Activated naive CD8-positive, alpha-beta T cell treated with anti-CD3 and anti-CD28 coated beads, Interleukin-2, amount 10 ng/mL, durations not matched to agents 7 days and 5 days (primary cell): ENCODE results near the gene UNC50. TPM values are rescaled to one million over a fixed set of nuclear protein-coding genes. Genes with fewer than 3 reads are reported as not detected.
"Not testable (repeated sequence)": the region's sequence is repeated elsewhere in the genome, so short reads cannot be mapped to it uniquely, and the experiment has no call there.

Experiments used
- ATAC-seq: fragments of 150-1000 bp; cut with Tn5 transposase; one replicate; pipeline ENCODE4 v1.10.0; 2021; ENCODE audit warnings: low read depth, moderate library complexity
- POLR2A ChIA-PET: fragments of 350-600 bp; sonication (Branson Sonifier 250); formaldehyde crosslinking; loops from one replicate; lab custom pipeline; 2021; ENCODE audit warnings: antibody characterized with exemption; lab: Charles Lee
- DNase-seq: peaks from one replicate; pipeline ENCODE4 v3.0.0; 2021
- H3K27ac Mint-ChIP-seq: one replicate; pipeline ENCODE4 v1.8.0; 2022; ENCODE audit warnings: mild to moderate bottlenecking, mixed read lengths
- H3K27me3 Mint-ChIP-seq: one replicate; pipeline ENCODE4 v1.8.0; 2022; ENCODE audit warnings: mild to moderate bottlenecking, moderate library complexity, mixed read lengths
- H3K36me3 Mint-ChIP-seq: one replicate; pipeline ENCODE4 v1.8.0; 2021; ENCODE audit warnings: mild to moderate bottlenecking, mixed read lengths
- H3K4me1 Mint-ChIP-seq: one replicate; pipeline ENCODE4 v1.8.0; 2021; ENCODE audit warnings: mixed read lengths
- H3K4me3 Mint-ChIP-seq: one replicate; pipeline ENCODE4 v1.8.0; 2022; ENCODE audit warnings: mild to moderate bottlenecking, moderate library complexity, mixed read lengths
- H3K9me3 Mint-ChIP-seq: one replicate; pipeline ENCODE4 v1.8.0; 2021; ENCODE audit warnings: mixed read lengths
- total RNA-seq, 2 experiments: library from RNA; stranded (reverse); gene quantifications; one replicate each; pipeline ENCODE4 v1.2.3, GENCODE V29; 2021

Gene UNC50
- total RNA-seq, 2 experiments from 2014 or later, result 31.3 to 34.9 TPM

DNA sequence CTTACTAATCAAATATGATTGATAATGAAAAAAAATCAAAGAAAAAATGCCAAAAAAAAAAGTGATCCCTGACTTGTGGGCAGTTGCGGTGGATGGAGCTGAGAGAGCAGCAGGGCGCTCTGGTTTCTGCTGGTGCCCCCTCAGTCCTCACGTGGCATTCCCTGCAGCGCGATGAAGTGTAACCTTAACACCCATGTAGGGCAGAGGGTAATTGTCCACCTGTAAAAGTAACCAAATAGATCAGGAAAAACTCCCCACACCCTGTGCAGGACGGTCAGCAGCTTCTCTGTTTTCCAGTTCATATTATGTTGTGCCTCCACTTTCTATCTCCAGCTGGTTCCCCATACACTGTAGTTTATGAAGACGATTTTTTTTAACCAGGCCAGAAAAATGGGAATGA, 25.1 kb upstream of the UNC50 start:
- H3K27ac Mint-ChIP-seq, result no peak overlapping the region
- DNase-seq (no peak), ATAC-seq (no peak)
- H3K9me3 Mint-ChIP-seq, result no peaks in the 10 kb centered on the region
- H3K27me3 Mint-ChIP-seq, result no peaks in the 10 kb centered on the region
- POLR2A ChIA-PET, result no interaction called here
- H3K4me1 Mint-ChIP-seq, result peaks cover 7% of the 10 kb centered on the region
- peaks cover 27% of the 10 kb centered on the region for H3K36me3 Mint-ChIP-seq
- H3K4me3 Mint-ChIP-seq, result no peak overlapping the region

DNA sequence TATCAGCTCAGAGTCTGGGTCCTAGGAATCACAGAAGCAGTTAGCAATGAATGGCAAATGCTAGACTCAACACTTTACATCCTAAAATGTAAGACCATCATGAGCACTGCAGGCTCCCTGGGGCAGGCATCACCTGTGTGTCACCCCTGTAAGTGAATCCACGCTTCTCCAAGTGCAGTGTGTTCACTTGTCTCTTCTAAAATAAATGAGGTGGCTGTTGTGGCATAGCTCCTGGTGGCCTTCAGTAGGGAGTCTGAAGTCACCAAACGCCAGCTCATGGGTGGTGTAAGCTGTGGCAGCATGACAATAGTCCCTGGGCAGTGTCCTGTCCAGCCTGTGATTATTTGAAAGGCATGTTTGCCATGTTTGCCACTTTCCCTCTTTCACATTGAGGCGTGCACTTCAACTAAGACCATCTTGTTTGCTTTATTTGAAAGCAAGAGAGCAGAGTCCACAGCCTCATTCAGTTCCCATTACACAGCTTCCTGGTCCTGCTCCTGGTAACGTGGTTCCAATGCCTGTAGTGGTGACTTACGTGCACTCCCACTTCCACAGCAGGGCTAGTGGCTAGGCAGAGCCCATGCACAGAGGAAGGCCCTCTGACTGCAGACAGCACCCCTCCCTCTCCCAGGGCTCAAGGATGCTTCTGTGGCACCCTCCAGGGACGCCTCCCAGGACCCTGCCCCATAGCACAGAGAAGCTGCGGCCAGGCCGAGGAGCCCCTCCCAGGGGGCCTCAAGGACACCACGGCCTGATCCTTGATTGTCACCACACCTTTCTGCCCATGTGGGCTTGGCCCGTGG, 24.4 kb upstream of the UNC50 start:
- H3K4me1 Mint-ChIP-seq, result peaks cover 10% of the 10 kb centered on the region
- POLR2A ChIA-PET, result no interaction called here
- peaks cover 27% of the 10 kb centered on the region for H3K36me3 Mint-ChIP-seq

GRCh38 chr2:98585386-98585785, 23.0 kb upstream of the UNC50 start:
- Mint-ChIP-seq H3K4me1 (peaks cover 11% of the 10 kb centered on the region), H3K9me3 (no peaks in the 10 kb centered on the region), H3K36me3 (peaks cover 29% of the 10 kb centered on the region), H3K27me3 (no peaks in the 10 kb centered on the region), H3K4me3 (no peak overlapping the region), H3K27ac (no peak overlapping the region)
- POLR2A ChIA-PET, result no interaction called here
- DNase-seq (no peak), ATAC-seq (no peak)

More for the DNA sequence above, 24.4 kb upstream of the UNC50 start:
- no peaks in the 10 kb centered on the region for H3K27me3 Mint-ChIP-seq
- no peak overlapping the region for H3K4me3 Mint-ChIP-seq
- no peak for DNase-seq
- no peak overlapping the region for H3K27ac Mint-ChIP-seq
- H3K9me3 Mint-ChIP-seq, result no peaks in the 10 kb centered on the region
- no peak for ATAC-seq

- Mint-ChIP-seq H3K27me3 (no peaks in the 10 kb centered on the region), H3K4me1 (peaks cover 13% of the 10 kb centered on the region), H3K9me3 (no peaks in the 10 kb centered on the region), H3K36me3 (peaks cover 35% of the 10 kb centered on the region), H3K4me3 (no peak overlapping the region), H3K27ac (no peak overlapping the region)
- ATAC-seq, result no peak
- POLR2A ChIA-PET, result no interaction called here
- DNase-seq, result no peak
Measured at GRCh38 chr2:98586551-98587140, 21.7 kb upstream of the UNC50 start.

- H3K4me1 Mint-ChIP-seq, result peaks cover 14% of the 10 kb centered on the region
- H3K36me3 Mint-ChIP-seq, result peaks cover 50% of the 10 kb centered on the region
- H3K27ac Mint-ChIP-seq, result peak overlapping the region; percentile 65
- ATAC-seq (no peak), DNase-seq (no peak)
- no peak overlapping the region for H3K4me3 Mint-ChIP-seq
- H3K27me3 Mint-ChIP-seq, result no peaks in the 10 kb centered on the region
- peaks cover 8% of the 10 kb centered on the region for H3K9me3 Mint-ChIP-seq
- POLR2A ChIA-PET, result no interaction called here
Measured at GRCh38 chr2:98588880-98589431, 19.4 kb upstream of the UNC50 start.

DNA sequence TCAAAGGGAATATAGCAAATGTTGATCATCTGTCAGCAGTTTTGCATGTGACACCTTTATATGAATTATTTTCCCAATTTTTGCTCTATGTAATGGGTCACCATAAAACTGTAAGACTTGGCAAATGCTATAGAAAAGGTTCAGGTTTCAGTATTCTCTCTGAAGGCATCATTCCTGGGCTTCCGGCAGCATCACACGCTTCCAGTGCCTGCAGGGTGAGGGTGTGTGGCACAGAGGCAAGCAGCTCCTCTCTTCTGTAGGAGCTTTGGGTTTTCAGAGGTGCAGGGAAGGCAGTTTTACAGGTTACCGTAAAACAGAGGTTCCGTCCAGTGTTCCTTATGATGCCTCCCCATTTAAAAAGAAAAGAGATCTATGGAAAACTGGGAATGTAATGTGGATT, 18.9 kb upstream of the UNC50 start:
- H3K27ac Mint-ChIP-seq, result no peak overlapping the region
- H3K4me3 Mint-ChIP-seq, result no peak overlapping the region
- H3K9me3 Mint-ChIP-seq, result peaks cover 8% of the 10 kb centered on the region
- H3K27me3 Mint-ChIP-seq, result no peaks in the 10 kb centered on the region
- H3K36me3 Mint-ChIP-seq, result peaks cover 54% of the 10 kb centered on the region
- POLR2A ChIA-PET, result no interaction called here
- peaks cover 14% of the 10 kb centered on the region for H3K4me1 Mint-ChIP-seq
- DNase-seq, result no peak
- no peak for ATAC-seq

- Mint-ChIP-seq H3K36me3 (peaks cover 60% of the 10 kb centered on the region), H3K27ac (no peak overlapping the region), H3K27me3 (no peaks in the 10 kb centered on the region), H3K4me1 (peaks cover 9% of the 10 kb centered on the region), H3K4me3 (no peak overlapping the region), H3K9me3 (peaks cover 9% of the 10 kb centered on the region)
- POLR2A ChIA-PET, result no interaction called here
- DNase-seq (no peak), ATAC-seq (no peak)
Measured at GRCh38 chr2:98592565-98592964, 15.8 kb upstream of the UNC50 start.

DNA sequence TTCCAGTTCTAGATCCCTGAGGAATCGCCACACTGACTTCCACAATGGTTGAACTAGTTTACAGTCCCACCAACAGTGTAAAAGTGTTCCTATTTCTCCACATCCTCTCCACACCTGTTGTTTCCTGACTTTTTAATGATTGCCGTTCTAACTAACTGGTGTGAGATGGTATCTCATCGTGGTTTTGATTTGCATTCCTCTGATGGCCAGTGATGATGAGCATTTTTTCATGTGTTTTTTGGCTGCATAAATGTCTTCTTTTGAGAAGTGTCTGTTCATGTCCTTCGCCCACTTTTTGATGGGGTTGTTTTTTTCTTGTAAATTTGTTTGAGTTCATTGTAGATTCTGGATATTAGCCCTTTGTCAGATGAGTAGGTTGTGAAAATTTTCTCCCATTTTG, 13.7 kb upstream of the UNC50 start:
- H3K27me3 Mint-ChIP-seq, H3K4me3 Mint-ChIP-seq, POLR2A ChIA-PET, DNase-seq, H3K4me1 Mint-ChIP-seq, H3K9me3 Mint-ChIP-seq, H3K27ac Mint-ChIP-seq, ATAC-seq: not testable (repeated sequence)
- peaks cover 60% of the 10 kb centered on the region for H3K36me3 Mint-ChIP-seq

DNA sequence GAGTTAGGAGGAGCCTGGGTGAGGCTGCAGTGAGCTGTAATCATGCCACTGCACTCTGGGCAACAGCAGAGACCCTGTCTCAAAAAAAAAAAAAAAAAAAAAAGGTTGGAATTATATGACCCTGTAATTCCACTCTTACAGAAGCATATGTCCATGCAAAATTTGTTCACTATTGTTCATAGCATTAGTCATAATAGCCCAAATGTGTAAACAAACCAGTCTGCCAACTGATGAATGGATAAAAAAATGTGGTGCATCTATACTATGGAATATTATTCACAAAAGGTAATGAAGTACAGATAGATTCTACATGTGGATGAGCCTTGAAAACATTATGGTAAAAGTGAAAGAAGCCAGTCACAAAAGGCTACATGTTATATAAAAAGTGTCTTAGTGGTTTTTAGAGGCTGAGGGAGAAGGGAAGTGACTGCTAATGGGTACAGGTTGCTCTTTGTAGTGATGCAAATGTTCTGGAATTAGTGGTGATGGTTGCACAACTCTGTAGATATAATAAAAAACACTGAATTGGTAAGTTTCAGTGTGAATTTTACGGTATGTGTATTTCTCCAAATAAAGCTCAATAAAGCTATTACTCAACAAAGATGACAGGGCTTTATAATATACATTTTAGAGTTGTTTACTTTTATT, 9.5 kb upstream of the UNC50 start:
- Mint-ChIP-seq H3K27me3 (no peaks in the 10 kb centered on the region), H3K4me3 (no peak overlapping the region), H3K27ac (peak overlapping the region; percentile 64), H3K9me3 (peaks cover 2% of the 10 kb centered on the region), H3K36me3 (peaks cover 30% of the 10 kb centered on the region), H3K4me1 (peaks cover 8% of the 10 kb centered on the region)
- ATAC-seq (no peak), DNase-seq (no peak)
- POLR2A ChIA-PET, result no interaction called here

GRCh38 chr2:98601532-98602132, 6.8 kb upstream of the UNC50 start:
- Mint-ChIP-seq H3K4me1 (peaks cover 22% of the 10 kb centered on the region), H3K27ac (no peak overlapping the region), H3K9me3 (no peaks in the 10 kb centered on the region), H3K27me3 (no peaks in the 10 kb centered on the region), H3K4me3 (no peak overlapping the region), H3K36me3 (peaks cover 21% of the 10 kb centered on the region)
- DNase-seq (no peak), ATAC-seq (peak; percentile 65)
- POLR2A ChIA-PET, result no interaction called here

DNA sequence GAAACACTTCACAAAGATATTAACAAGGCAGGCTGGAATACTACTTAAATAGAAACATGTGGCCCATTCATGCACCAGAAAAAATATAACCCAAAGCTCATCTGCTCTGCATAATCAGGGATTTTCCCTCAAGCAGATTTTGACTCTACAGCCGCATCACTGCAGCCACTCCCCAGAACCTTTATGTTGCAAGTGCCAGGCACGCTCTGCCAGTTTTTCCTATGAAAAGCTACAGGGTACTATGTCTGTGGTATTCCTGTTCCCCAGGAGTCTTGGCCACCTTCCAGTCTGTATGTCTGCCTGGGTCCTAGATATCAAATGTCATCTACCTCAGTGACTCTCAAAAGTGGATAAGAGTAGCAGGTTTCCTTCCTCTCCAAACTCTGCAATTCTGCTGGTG, 3.8 kb upstream of the UNC50 start:
- no peak for ATAC-seq
- Mint-ChIP-seq H3K27ac (no peak overlapping the region), H3K4me1 (peaks cover 26% of the 10 kb centered on the region), H3K27me3 (no peaks in the 10 kb centered on the region), H3K9me3 (no peaks in the 10 kb centered on the region), H3K36me3 (peaks cover 7% of the 10 kb centered on the region), H3K4me3 (no peak overlapping the region)
- POLR2A ChIA-PET, result interaction anchor here (1.2 kb wide), 1 partner anchor 132 kb away, joined by 3 read pairs; no protein-coding TSS in a partner anchor
- DNase-seq, result no peak

DNA sequence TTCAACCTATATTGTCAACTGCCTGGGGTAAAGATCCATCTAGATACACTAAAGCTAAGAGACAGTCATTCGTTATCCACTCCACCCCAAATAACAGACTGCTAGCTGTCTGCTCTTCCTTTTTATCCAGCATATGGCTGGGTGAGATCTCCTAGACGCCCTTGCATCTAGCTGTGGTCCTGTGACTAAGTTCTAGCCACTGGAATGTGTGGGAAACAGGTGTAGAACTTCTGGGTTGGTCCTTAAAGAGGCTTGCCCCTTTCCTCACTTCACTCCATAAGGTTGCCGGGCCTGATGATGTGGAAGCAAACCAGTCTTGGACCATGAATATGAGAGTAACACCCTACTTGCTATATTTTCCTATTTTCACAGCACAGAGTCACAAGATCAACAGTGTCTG, 3.3 kb upstream of the UNC50 start:
- peak overlapping the region; percentile 18 for H3K27ac Mint-ChIP-seq
- H3K9me3 Mint-ChIP-seq, result no peaks in the 10 kb centered on the region
- POLR2A ChIA-PET, result interaction anchor here (1.2 kb wide), 1 partner anchor 132 kb away, joined by 3 read pairs; no protein-coding TSS in a partner anchor
- no peak overlapping the region for H3K4me3 Mint-ChIP-seq
- ATAC-seq (no peak), DNase-seq (no peak)
- peaks cover 7% of the 10 kb centered on the region for H3K36me3 Mint-ChIP-seq
- no peaks in the 10 kb centered on the region for H3K27me3 Mint-ChIP-seq
- peaks cover 31% of the 10 kb centered on the region for H3K4me1 Mint-ChIP-seq

GRCh38 chr2:98606431-98606830, 2.0 kb upstream of the UNC50 start:
- Mint-ChIP-seq H3K9me3 (no peaks in the 10 kb centered on the region), H3K27ac (peak overlapping the region; percentile 12), H3K27me3 (no peaks in the 10 kb centered on the region), H3K4me3 (no peak overlapping the region), H3K4me1 (peaks cover 44% of the 10 kb centered on the region), H3K36me3 (peaks cover 11% of the 10 kb centered on the region)
- POLR2A ChIA-PET, result no interaction called here
- DNase-seq, result no peak
- ATAC-seq, result no peak
